Astrocyte of the cerebellum (primary cell): ENCODE data around the gene PLIN4.

Experiments used
- DNase-seq: peaks from one replicate; pipeline ENCODE4 v3.0.0-alpha.2; 2011; ENCODE audit warnings: low read depth
- H3K4me3 ChIP-seq: 2 replicates; pipeline ENCODE4 v1.5.1; 2011; ENCODE audit warnings: mild to moderate bottlenecking, low read depth, low read length, moderate library complexity
- in situ Hi-C: cut with HindIII; loops from 2 replicates; pipeline ENCODE4 v1.10.0; 2017; ENCODE audit warnings: low sequenced_read_pairs
- TF ChIP-seq, protein P1 (sequence below): IDR thresholded peaks from 2 replicates; pipeline ENCODE4 v1.5.1; 2012; ENCODE audit warnings: low read length, low read depth, moderate library complexity, mild to moderate bottlenecking; ENCODE audit errors: missing control alignments

The PLIN4 gene

DNA sequence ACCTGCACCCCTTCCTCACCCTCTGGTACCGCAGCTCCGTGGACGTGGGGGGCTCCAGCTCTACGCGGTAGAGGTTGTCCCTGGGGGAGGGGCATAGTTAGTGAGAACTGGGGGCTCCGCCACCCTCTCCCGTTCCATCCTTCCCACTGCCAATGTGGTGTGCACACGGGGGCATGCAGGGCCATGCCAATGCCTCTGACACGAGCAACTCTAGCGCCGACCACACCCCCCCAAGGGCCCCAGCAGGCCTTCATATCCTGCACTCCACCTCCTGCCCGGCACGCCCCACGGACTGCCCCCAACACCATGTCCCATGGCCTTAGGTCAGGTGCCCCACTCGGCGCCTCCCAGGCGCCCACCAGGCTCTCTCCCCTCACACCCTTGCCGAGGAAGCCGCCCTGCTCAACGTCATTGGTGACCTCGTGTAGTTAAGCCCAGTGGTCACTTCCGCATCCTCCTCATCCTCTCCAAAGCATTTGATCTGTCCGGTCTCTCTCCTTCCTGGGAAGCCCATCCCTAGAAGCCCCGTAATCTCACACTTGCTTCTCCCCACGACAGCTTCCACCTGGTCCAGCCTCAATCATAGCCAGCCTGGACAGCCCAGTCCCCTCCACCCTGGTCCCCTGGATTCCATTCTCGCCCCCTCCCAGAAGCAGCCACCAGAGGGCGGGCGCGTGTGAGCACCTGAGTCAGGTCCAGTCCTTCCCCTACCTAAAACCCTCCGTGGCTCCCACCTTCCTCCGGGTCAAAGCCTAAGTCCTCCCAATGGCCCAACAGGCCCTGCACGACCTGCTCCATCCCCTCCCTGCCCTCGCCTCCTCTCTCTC lies 39.1 kb upstream of the PLIN4 start:
- TF ChIP-seq, protein P1, sequence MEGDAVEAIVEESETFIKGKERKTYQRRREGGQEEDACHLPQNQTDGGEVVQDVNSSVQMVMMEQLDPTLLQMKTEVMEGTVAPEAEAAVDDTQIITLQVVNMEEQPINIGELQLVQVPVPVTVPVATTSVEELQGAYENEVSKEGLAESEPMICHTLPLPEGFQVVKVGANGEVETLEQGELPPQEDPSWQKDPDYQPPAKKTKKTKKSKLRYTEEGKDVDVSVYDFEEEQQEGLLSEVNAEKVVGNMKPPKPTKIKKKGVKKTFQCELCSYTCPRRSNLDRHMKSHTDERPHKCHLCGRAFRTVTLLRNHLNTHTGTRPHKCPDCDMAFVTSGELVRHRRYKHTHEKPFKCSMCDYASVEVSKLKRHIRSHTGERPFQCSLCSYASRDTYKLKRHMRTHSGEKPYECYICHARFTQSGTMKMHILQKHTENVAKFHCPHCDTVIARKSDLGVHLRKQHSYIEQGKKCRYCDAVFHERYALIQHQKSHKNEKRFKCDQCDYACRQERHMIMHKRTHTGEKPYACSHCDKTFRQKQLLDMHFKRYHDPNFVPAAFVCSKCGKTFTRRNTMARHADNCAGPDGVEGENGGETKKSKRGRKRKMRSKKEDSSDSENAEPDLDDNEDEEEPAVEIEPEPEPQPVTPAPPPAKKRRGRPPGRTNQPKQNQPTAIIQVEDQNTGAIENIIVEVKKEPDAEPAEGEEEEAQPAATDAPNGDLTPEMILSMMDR = peak; percentile 18
- in situ Hi-C loops = no loop called here
- DNase-seq = no peak
- H3K4me3 ChIP-seq = no peak overlapping the region

DNA sequence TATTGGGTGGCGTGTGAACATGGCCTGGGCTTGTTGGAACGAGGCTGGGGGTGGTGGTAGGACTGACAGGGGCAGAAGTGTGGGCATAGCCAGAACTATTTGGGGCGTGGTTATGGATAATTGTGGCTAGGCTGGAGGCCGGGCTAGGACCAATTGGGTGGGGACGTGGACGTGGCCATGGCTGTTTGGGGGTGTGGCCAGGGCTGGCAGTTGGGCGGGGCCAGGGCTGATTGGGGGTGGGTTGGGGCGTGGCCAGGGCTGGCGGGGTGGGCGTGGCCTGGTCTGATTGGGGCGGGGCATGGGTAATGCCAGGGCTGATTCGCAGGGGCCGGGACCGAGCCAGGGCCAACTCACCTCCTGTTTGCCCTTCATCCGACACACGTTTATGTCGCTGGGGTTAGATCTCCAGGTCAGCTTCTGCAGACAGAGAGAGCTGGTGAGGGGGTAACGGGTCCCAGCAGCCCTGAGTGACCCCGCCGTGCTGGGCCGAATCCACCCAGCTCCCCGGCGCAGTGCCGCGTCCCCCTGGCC lies 38.4 kb upstream of the PLIN4 start:
- in situ Hi-C loops = no loop called here
- no peak overlapping the region for H3K4me3 ChIP-seq
- TF ChIP-seq, protein P1 = no peak
- no peak for DNase-seq

DNA sequence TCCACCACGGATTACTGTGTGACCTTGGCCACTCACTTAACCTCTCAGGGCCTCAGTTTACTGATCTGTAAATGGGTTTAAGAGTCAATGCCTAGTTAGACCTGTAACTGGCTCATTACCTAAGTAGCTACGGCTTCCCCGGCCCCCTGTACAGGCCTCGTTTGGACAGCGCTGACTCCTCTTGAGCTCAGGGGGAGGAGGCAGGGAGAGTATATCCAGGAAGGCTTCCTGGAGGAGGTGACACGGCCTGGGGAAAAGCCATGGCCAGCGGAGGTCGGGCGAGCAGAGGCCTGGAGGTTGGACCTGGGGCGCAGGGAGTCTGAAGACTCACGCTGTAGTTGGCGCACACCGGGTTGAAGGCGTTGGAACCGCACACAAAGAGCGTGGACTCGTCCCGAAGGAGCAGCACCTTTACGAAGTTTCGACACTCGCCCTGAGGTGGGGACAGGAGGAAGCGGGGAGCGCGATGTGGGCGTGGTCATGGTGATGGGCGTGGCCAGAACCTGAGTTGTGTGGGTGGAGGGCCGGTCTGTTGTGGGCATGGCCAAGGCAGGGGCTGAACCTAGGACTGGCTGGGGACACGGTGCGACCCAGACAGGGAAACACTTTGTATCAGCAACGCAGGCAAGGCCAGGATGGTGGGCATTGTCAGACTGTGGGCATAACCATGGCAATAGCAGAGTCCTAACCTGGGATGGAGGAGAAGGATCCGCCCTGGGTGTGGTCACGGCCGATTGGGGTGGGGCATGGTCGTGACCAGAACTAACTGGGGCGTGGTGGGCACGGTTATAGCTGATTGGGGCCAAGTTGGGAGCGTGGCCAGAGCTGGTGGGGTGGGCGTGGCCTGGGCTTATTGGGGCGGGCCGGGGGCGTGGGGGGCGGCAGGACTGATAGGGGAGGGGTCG lies 37.6 kb upstream of the PLIN4 start:
- TF ChIP-seq, protein P1 = no peak
- in situ Hi-C loops = no loop called here
- H3K4me3 ChIP-seq = no peak overlapping the region
- DNase-seq = no peak

DNA sequence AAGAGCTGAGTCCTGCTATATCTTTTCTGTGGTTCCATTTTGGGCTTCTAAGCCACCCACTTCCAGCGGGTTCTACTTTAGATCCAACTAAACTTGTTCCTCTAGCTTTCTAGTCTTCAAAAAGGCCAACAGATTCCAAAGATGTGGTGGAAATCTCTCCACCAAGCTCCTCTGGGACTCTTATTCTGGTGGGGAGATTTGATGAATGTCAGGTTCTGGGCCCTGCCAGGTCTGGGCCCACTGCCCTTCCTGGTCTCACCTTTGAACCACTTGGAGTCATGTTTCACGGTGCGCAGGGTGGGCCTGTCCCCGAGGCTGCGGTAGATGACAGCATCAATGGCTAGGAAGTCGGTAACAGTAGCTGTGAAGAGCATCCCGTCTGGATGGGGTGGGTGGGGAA lies 36.4 kb upstream of the PLIN4 start:
- DNase-seq = no peak
- no peak overlapping the region for H3K4me3 ChIP-seq
- in situ Hi-C loops = no loop called here
- TF ChIP-seq, protein P1 = no peak

GRCh38 chr19:4553775-4554174 lies 35.5 kb upstream of the PLIN4 start:
- TF ChIP-seq, protein P1 = no peak
- no peak overlapping the region for H3K4me3 ChIP-seq
- no peak for DNase-seq
- in situ Hi-C loops = no loop called here

DNA sequence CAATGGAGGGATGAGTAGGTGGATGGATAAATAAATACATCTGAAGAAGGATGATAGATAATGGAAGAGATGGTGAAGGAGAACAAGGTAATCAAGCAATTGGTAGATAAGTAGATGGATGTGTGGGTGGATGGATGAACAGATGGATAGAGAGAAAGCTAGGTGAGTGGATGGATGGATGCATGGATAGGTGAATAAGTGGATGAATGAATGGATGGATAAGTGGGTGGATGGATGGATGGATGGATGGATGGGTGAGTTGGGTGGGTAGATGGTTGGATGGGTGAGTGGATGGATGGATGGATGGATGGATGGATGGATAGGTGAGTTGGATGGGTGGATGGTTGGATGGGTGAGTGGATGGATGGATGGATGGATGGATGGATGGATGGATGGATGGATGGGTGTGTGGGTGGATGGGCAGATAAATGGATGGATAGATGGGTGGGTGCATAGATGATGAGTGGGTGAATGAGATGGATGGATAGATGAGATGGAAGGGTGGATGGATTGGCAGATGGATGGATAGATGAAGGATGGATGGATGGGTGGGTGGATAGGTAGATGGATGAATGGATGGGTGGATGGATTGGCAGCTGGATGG lies 34.9 kb upstream of the PLIN4 start:
- TF ChIP-seq, protein P1 = no peak
- in situ Hi-C loops = no loop called here
- DNase-seq = no peak
- H3K4me3 ChIP-seq = no peak overlapping the region
